ENCODE data around the gene GSTA2.
"Not testable (repeated sequence)": the region's sequence is repeated elsewhere in the genome, so short reads cannot be mapped to it uniquely, and the experiment has no call there.

Gene GSTA2

GRCh38 chr6:52801188-52801841, 38.0 kb upstream of the GSTA2 start:
- Histone ChIP-seq H3K4me2 (no peak overlapping the region), H3K4me1 (ENCODE audit: low read depth, poor library complexity, severe bottlenecking) (no peaks in the 10 kb centered on the region), H3K36me3 (ENCODE audit: insufficient read depth) (no peaks in the 10 kb centered on the region), H2AFZ (ENCODE audit: low read depth) (no peak overlapping the region), H3K79me2 (ENCODE audit: insufficient read depth, low read depth) (no peaks in the 10 kb centered on the region), H3K4me3 (IDR thresholded peaks at IDR 0.05; ENCODE audit: insufficient read depth, low read depth, low read length) (no peak overlapping the region), H3K27me3 (ENCODE audit: insufficient read depth, low read depth) (no peaks in the 10 kb centered on the region), H4K20me1 (ENCODE audit: insufficient read depth) (no peaks in the 10 kb centered on the region), H3K9ac (no peak overlapping the region), H3K27ac (no peak overlapping the region)
- TF ChIP-seq CTCF (conservative IDR thresholded peaks at IDR 0.05; ENCODE audit: low read depth, low read length), result no peak

GRCh38 chr6:52799272-52799671, 36.0 kb upstream of the GSTA2 start:
- not testable (repeated sequence) for H3K79me2 ChIP-seq (ENCODE audit: insufficient read depth, low read depth); H3K4me3 ChIP-seq (IDR thresholded peaks at IDR 0.05; ENCODE audit: insufficient read depth, low read depth, low read length); H3K27me3 ChIP-seq (ENCODE audit: insufficient read depth, low read depth); H3K36me3 ChIP-seq (ENCODE audit: insufficient read depth); H3K4me1 ChIP-seq (ENCODE audit: low read depth, poor library complexity, severe bottlenecking); H2AFZ ChIP-seq (ENCODE audit: low read depth); H3K27ac ChIP-seq; H3K4me2 ChIP-seq; H4K20me1 ChIP-seq (ENCODE audit: insufficient read depth); H3K9ac ChIP-seq

GRCh38 chr6:52794366-52794765, 31.1 kb upstream of the GSTA2 start:
- not testable (repeated sequence) for H2AFZ ChIP-seq (ENCODE audit: low read depth)

GRCh38 chr6:52790861-52791260, 27.6 kb upstream of the GSTA2 start:
- Histone ChIP-seq H3K4me3 (IDR thresholded peaks at IDR 0.05; ENCODE audit: insufficient read depth, low read depth, low read length) (no peak overlapping the region), H2AFZ (ENCODE audit: low read depth) (no peak overlapping the region), H3K79me2 (ENCODE audit: insufficient read depth, low read depth) (no peaks in the 10 kb centered on the region), H3K9ac (no peak overlapping the region), H3K36me3 (ENCODE audit: insufficient read depth) (no peaks in the 10 kb centered on the region), H3K4me2 (no peak overlapping the region), H4K20me1 (ENCODE audit: insufficient read depth) (no peaks in the 10 kb centered on the region), H3K27me3 (ENCODE audit: insufficient read depth, low read depth) (no peaks in the 10 kb centered on the region), H3K27ac (no peak overlapping the region), H3K4me1 (ENCODE audit: low read depth, poor library complexity, severe bottlenecking) (no peaks in the 10 kb centered on the region)
- TF ChIP-seq CTCF (conservative IDR thresholded peaks at IDR 0.05; ENCODE audit: low read depth, low read length), result no peak

More at GRCh38 chr6:52794366-52794765, 31.1 kb upstream of the GSTA2 start:
- not testable (repeated sequence) for H4K20me1 ChIP-seq (ENCODE audit: insufficient read depth); H3K36me3 ChIP-seq (ENCODE audit: insufficient read depth); H3K9ac ChIP-seq; H3K4me3 ChIP-seq (IDR thresholded peaks at IDR 0.05; ENCODE audit: insufficient read depth, low read depth, low read length); H3K4me2 ChIP-seq; H3K27ac ChIP-seq; H3K27me3 ChIP-seq (ENCODE audit: insufficient read depth, low read depth); H3K79me2 ChIP-seq (ENCODE audit: insufficient read depth, low read depth); H3K4me1 ChIP-seq (ENCODE audit: low read depth, poor library complexity, severe bottlenecking)

GRCh38 chr6:52789658-52790057, 26.4 kb upstream of the GSTA2 start:
- not testable (repeated sequence) for H2AFZ ChIP-seq (ENCODE audit: low read depth); H3K4me1 ChIP-seq (ENCODE audit: low read depth, poor library complexity, severe bottlenecking); H3K27ac ChIP-seq; H3K4me3 ChIP-seq (IDR thresholded peaks at IDR 0.05; ENCODE audit: insufficient read depth, low read depth, low read length); H4K20me1 ChIP-seq (ENCODE audit: insufficient read depth); H3K27me3 ChIP-seq (ENCODE audit: insufficient read depth, low read depth); H3K36me3 ChIP-seq (ENCODE audit: insufficient read depth); H3K4me2 ChIP-seq; H3K9ac ChIP-seq; H3K79me2 ChIP-seq (ENCODE audit: insufficient read depth, low read depth)

- no peak for TF ChIP-seq CTCF (conservative IDR thresholded peaks at IDR 0.05; ENCODE audit: low read depth, low read length)
- Histone ChIP-seq H3K4me3 (IDR thresholded peaks at IDR 0.05; ENCODE audit: insufficient read depth, low read depth, low read length) (no peak overlapping the region), H3K27me3 (ENCODE audit: insufficient read depth, low read depth) (no peaks in the 10 kb centered on the region), H3K9ac (no peak overlapping the region), H3K79me2 (ENCODE audit: insufficient read depth, low read depth) (no peaks in the 10 kb centered on the region), H3K4me2 (no peak overlapping the region), H2AFZ (ENCODE audit: low read depth) (no peak overlapping the region), H3K4me1 (ENCODE audit: low read depth, poor library complexity, severe bottlenecking) (no peaks in the 10 kb centered on the region), H4K20me1 (ENCODE audit: insufficient read depth) (no peaks in the 10 kb centered on the region), H3K36me3 (ENCODE audit: insufficient read depth) (no peaks in the 10 kb centered on the region), H3K27ac (no peak overlapping the region)
These were observed 25.2 kb upstream of the GSTA2 start for GRCh38 chr6:52788478-52788877.
